HG03460 (cell line): Measurements from ENCODE around the gene MMP25.

ENCODE experiments used
- ATAC-seq: cut with Tn5 transposase; IDR thresholded peaks from one replicate; pipeline ENCODE4 v1.9.1; 2021; ENCODE audit not compliant: unreplicated experiment

The MMP25 gene

DNA sequence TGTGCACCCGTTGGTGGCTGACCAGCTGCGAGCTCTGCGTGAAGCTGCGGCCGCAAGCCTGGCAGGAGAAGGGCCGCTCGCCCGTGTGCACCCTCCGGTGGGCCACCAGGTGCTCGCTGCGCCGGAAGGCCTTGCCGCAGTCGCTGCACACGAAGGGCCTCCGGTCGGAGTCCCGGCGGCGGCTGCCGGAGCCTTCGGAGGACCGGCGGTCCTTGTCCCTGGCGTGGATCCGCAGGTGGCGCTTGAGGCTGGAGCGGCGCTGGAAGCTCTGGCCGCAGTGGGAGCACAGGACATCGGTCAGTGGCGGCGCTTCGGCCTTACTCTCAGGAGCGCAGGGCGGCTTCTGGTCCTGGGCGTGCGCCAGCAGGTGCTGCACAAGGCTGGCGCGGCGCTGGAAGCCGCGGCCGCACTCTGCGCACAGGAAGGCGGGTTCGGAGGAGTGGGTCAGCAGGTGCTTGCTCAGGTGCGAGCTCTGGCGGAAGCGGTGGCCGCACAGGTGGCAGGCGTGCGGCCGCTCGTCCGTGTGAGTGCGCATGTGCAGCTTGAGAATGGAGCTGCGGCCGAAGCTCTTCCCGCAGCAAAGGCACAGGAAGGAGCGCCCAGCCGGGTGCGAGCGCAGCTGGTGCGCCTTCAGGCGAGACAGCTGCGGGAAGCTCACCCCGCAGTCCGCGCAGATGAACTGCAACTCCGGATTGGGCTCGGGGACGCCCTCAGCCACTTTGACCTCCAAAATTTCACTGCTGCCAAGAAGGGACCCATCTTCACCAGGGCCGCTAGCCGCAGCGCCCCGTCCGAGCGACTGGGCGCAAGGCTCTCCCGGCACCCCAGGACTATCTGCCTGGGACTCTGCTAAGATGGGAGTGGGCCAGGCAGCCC lies 43.6 kb downstream of the MMP25 start:
- no peak for ATAC-seq

DNA sequence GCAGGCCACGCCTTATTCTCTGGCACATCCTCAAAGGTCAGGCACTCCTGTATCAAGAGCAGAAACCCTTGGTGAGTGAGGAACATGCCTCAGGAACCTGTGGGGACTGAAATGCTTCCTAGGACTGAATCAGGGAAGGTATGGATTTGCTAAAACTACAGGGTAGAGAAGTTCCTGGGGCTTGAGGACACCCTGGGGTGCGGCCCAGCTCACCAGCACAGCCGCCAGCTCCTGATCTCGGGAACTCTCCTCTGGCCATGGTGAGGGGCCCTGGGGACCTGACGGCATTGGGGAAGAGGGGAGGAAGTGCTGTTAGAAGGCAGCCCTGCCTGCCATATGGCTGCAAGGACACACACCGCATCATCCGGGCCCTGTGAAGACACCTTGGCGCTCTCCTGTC lies 45.2 kb downstream of the MMP25 start:
- ATAC-seq: no peak

DNA sequence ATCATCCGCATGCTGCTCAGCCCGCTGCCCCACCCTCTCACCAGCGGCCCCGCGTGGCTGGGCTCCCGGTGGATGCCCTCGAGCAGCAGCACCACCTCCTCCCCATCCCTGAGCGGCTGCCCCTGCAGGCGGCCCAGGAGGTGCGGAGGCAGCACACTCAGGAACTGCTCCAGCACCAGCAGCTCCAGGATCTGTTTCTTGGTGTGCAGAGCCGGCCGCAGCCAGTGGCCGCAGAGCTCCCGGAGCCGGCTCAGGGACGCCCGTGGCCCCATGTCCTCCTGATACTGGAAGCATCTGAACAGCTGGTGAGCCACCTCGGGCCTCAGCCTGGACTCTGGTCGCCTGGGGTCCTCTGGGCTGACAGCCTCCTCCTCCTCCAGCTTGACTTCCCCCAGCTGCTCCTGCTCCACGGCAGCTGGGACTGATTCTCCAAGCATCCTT lies 46.2 kb downstream of the MMP25 start:
- no peak for ATAC-seq

DNA sequence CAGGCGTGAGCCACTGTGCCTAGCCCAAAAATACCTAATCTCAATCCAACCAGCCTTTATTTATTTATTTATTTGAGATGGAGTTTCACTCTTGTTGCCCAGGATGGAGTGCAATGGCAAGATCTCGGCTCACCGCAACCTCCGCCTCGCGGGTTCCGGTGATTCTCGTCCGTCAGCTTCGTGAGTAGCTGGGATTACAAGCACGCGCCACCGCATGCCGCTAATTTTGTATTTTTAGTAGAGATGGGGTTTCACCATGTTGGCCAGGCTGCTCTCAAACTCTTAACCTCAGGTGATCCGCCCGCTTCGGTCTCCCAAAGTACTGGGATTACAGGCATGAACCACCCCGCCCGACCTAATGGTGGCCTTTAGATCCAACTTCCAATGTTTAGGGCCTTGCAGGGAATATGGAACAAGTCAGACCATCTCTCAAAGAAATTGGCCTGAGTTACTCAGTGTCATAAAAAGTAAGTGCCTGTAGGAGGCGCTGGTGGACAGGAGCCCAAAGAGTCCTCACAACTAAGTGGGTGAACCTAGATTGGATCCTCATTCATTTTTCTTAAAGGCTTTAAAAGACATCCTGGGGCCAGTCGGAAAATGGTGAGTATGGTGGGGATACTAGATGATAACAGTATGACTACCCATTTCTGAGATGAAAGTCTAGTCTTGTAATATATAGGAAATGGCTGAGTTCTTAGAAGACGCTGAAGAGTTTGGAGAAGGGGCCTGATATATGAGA lies 48.1 kb downstream of the MMP25 start:
- no peak for ATAC-seq

DNA sequence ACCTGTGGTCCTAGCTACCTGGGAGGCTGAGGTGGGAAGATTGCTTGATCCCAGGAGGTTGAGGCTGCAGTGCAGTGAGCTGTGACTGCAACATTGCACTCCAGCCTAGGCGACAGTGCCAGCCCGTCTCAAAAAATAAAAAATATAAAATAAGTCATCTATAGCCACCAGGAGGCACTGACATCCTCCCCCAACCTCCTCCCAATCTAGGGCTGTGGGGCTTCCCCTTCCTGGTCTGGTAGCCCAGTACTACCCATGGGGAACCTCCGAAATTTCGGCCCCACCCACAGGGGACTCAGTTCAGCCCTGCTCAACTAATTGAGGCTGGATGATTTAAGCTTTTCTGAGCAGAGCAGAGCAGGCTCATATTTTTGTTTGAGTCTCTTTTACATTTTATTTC lies 49.5 kb downstream of the MMP25 start:
- ATAC-seq: no peak

DNA sequence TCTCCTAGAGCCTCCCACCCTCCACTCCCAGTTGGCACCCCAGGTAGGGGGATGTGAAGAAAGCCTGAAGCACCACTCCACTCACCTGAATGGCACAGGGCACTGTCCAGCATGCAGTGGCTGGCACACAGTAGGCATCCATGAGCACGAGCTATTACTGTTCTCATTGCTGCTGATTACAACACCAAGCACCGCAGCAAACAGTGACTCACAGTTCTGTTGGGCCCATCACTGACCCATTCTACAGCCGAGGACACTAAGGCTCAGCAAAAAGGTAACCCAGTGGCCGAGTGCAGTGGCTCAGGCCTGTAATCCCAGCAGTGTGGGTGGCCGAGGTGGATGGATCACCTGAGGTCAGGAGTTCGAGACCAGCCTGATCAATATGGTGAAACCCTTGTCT lies 50.0 kb downstream of the MMP25 start:
- ATAC-seq: no peak

DNA sequence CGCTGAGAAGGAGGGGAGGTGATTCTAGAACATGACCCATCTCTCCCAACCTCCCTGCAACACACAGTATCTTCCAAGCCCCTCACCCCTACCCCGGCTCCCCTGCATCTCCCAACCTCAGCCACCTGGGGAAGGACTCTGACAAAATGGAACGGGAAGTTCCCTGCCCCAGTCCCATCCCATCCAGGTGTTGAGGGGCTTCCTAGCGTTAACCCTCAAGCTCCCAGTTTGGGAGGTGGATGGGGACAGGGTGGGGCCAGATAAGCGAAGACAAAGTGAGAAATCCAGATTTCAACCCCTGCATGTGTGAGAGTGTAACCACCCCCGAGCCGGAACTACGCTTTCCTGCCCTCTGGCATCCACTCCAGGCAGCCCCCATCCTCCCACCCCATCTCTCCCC lies 50.9 kb downstream of the MMP25 start:
- ATAC-seq: no peak

DNA sequence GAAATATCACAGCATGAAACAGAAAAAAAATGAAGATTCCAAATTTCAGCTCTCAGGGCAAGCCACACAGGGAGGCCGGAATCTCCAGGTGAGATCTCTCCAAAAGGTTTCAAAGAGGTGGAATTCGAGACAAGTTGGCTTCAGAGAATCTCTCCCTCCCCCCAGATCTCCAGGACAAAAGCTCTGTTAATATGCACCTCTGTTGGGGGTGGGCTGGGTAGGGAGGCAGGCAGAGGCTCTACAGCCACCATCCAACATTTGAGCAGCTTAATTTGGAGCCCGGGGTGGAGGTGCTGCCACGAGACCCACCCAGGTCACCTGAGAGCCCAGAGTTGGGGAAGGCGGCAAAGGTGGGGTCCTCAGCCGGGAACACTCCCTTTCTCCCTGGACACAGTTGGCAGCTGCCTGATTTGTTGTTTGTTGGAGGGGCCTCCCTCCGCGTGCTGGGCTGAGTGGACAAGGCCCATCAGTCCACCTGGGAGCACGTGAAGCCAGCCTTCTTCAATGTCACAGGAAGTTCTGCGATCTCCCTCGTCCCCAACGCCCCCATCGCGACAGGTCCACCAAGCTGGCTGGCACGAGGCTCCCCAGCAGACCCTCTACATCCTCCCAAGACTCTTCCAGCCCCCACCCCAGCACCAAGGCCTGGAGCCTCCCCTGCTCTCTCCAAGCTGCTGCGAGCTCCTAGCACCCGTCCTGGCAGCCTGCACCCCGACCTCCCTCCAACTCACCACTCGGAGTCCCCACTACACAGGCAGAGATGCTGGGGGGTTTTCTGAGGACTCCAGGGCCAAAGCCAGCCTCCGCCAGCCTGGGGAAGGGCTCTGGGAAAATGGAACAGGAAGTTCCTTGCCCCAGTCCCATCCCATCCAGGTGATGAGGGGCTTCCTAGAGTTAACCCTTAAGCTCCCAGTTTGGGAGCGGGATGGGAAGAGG lies 52.4 kb downstream of the MMP25 start, which contains the start of gene ZSCAN10:
Gene ZSCAN10, minus strand, starts transcription at position 836 of the 936 bp plus-strand sequence. CDS start 6,357 bp downstream, outside the sequence.
- ATAC-seq: no peak

DNA sequence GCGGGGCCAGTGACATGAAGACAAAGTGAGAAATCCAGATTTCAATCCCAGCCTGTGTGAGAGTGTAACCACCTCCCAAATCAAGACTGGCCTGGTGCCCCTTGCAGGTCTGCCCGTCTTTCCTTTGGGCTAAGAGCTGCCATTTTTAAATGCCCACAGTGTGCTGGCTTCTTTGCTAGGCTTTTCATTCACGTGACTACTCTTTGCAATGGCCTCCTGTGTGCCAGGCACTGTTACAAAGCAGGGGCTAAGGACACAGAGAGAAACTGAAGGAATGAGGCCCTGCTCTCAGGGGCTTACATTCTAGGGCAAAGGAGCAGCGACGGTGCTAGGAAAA lies 53.0 kb downstream of the MMP25 start:
- no peak for ATAC-seq

DNA sequence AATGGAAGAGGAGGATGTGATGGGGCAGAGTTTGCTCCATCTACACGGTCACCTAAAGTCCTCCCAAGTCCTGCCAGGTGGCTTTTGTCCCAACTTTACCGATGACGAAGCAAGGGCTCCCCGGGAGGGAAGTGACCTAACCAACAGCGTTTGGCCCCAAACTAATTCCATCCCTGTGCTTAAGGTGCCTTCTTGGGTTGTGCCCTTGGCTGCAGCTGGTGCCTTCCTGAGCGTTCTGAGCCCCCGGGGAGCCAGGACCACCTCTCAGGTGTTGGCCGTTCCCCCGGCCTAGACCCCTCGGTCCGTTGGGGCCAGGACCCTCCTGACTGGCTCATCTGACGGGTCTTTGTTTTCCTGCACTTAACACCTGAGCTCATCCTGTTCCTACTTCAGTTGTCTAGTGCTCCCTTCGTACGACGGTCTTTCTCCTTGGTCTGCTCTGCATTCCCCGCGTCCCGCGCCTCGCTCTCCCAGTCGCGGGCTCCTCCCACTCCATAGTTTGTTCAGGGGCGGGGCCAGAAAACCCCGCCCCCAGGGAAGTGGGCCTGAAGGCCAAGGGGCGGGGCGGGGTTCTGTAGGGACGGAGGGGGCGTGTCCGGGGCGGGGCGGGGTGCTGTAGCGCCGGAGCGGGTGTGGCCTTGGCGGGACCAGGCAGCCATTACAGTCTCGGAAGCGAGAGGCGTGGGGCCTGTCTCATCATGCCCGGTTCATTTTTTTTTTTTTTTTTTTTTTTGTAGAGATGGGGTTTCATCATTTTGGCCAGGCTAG lies 53.6 kb downstream of the MMP25 start:
- ATAC-seq: no peak

DNA sequence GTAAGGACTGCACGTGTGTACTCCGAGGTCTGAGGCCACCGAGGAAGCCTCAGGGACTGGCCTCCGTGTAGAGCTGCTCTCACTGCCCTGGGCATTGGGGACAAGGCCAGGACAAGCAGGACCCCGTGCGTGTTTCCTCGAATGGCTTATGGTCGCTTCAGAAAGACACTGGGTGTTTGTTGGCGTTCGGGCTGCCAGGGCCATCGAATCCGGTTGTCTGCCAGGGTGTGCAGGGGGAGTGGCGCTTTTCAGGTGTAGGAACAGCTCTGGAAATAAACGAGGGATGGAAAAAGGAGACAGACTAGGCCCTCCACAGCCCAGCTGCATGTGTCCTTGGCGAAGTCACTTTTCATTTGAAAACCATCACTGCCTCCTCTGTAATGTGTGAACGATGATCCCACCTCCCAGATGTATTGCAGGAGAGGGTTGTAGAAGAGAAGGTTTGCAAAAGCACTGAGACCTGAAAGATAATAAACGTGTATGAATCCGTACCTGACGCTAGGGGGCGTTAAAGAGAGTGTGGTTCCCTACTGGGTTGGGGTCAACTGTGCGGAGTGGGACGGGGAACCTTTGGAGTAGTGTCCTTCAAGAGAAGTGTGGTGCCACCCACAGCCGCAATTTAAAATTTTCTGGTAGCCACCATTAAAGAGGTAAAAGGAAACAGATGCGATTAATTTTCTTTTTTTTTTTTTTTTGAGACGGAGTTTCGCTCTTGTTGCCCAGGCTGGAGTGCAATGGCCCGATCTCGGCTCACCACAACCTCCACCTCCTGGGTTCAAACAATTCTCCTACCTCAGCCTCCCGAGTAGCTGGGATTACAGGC lies 54.9 kb downstream of the MMP25 start:
- no peak for ATAC-seq

DNA sequence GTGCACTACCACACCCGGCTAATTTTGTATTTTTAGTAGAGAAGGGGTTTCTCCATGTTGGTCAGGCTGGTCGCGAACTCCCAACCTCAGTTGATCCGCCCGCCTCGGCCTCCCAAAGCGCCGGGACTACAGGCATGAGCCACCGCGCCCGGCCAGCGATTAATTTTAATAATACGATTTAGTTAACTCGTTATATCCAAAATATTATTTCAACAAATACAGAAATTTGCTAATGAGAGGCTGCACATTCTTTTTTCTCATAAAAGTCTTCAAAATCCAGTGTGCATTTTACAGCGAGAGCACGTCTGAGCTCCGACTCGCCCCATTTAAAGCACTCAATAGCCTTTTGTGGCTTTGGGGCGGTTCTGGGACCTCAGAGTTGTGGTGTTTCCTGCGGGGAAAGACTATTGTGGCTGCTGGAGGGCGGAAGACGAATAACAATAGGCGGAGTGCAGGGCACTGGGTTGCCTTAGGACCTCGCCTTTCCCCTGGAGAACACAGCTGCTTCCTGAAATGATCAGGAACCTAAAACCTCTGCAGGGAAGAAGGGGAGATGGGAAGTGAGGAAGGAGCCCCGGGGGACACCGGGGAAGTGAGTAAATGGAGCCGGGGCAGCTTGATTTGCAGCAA lies 55.6 kb downstream of the MMP25 start:
- ATAC-seq: no peak

DNA sequence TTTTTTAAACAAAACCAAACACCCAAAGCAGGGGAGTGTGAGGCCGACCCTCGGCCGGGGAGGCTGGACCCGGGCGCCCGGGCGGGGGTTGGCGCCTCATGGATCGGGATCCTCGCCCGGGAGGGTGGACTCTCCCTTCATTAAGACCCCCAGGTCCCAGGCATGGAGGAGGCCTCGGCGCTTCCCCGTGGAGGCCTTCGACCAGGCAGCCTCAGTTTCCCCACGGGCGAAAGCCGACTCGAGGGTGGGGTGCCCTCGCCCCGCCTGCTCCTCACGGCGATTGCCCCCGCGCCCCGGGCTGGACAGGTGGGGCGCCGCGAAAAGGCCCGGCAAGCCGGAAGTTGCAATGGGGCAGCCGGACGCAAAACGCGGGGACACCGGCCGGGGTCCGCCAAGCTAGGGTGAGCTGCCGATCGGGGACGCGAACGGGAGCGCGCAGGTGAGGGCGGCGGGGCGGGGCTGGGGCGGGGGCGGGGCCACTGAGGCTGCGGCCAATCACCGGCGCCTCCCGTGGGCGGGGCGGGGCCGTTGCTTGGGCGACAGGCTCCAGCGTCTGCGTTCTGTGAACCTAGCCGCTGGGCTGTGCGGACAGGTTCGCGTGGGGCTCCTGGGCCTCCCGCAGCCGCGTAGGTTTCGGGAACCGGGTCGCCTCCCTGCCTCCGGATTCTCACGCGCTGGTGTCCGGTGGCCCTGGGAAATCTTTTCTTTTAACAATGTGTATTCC lies 60.0 kb downstream of the MMP25 start:
- peak; percentile 86 for ATAC-seq
